ENCODE results near the gene ESYT2.

ESYT2 gene

GRCh38 chr7:158683541-158683940 is 145.8 kb downstream of the ESYT2 start:
- no peak for DNase-seq

- no peak for DNase-seq
Measured at GRCh38 chr7:158682456-158682855, 146.9 kb downstream of the ESYT2 start.

All from right hindlimb (tissue), 1 donor.